Measurements from ENCODE around the gene CTNND2.
"Not testable (repeated sequence)": the region's sequence is repeated elsewhere in the genome, so short reads cannot be mapped to it uniquely, and the experiment has no call there.

The CTNND2 gene

GRCh38 chr5:11415751-11416150 lies 488.5 kb downstream of the CTNND2 start:
- no peak for TF ChIP-seq SUZ12 (IDR thresholded peaks at IDR 0.05)
- TF ChIP-seq TARDBP (IDR thresholded peaks at IDR 0.05), result no peak
- no peak for TF ChIP-seq L3MBTL2 (conservative IDR thresholded peaks at IDR 0.05)
- no peak for TF ChIP-seq ZNF384 (IDR thresholded peaks at IDR 0.05)
- TF ChIP-seq NFRKB (IDR thresholded peaks at IDR 0.05), result no peak
- TF ChIP-seq CTBP1 (IDR thresholded peaks at IDR 0.05; ENCODE audit: borderline replicate concordance), result no peak
- no peak for TF ChIP-seq SP1 (IDR thresholded peaks at IDR 0.05)
- TF ChIP-seq FOXA1 (IDR thresholded peaks at IDR 0.05), result no peak
- no peak for TF ChIP-seq FOXM1 (IDR thresholded peaks at IDR 0.05; ENCODE audit: borderline replicate concordance)
- no peak for TF ChIP-seq HDGF (IDR thresholded peaks at IDR 0.05; ENCODE audit: borderline replicate concordance)
- no peak for TF ChIP-seq PKNOX1 (IDR thresholded peaks at IDR 0.05)
- no peak for TF ChIP-seq BHLHE40 (IDR thresholded peaks at IDR 0.05; ENCODE audit: borderline replicate concordance)
- no peak for TF ChIP-seq LEF1 (IDR thresholded peaks at IDR 0.05; ENCODE audit: borderline replicate concordance)
- no peak for DNase-seq (ENCODE audit: extremely low spot score)
- CTCF ChIA-PET, result no interaction called here
- POLR2A ChIA-PET, result no interaction called here

GRCh38 chr5:11414732-11415131 lies 489.5 kb downstream of the CTNND2 start:
- DNase-seq (ENCODE audit: extremely low spot score); POLR2A ChIA-PET; CTCF ChIA-PET: not testable (repeated sequence)

- ChIA-PET CTCF (no interaction called here), POLR2A (no interaction called here)
- no peak for TF ChIP-seq TARDBP (IDR thresholded peaks at IDR 0.05)
- TF ChIP-seq CTBP1 (IDR thresholded peaks at IDR 0.05; ENCODE audit: borderline replicate concordance), result no peak
- no peak for TF ChIP-seq FOXK2 (IDR thresholded peaks at IDR 0.05)
- TF ChIP-seq PKNOX1 (IDR thresholded peaks at IDR 0.05), result no peak
- TF ChIP-seq SUZ12 (IDR thresholded peaks at IDR 0.05), result no peak
- no peak for TF ChIP-seq ARNT (IDR thresholded peaks at IDR 0.05)
- TF ChIP-seq BHLHE40 (IDR thresholded peaks at IDR 0.05; ENCODE audit: borderline replicate concordance), result no peak
- no peak for TF ChIP-seq L3MBTL2 (conservative IDR thresholded peaks at IDR 0.05)
- no peak for TF ChIP-seq FOXM1 (IDR thresholded peaks at IDR 0.05; ENCODE audit: borderline replicate concordance)
- TF ChIP-seq HDGF (IDR thresholded peaks at IDR 0.05; ENCODE audit: borderline replicate concordance), result no peak
- no peak for TF ChIP-seq SP1 (IDR thresholded peaks at IDR 0.05)
- TF ChIP-seq LEF1 (IDR thresholded peaks at IDR 0.05; ENCODE audit: borderline replicate concordance), result no peak
- TF ChIP-seq FOXA1 (IDR thresholded peaks at IDR 0.05), result no peak
- DNase-seq (ENCODE audit: extremely low spot score), result no peak
Observed at GRCh38 chr5:11411621-11412020, 492.6 kb downstream of the CTNND2 start.

- no peak for TF ChIP-seq NFRKB (IDR thresholded peaks at IDR 0.05)
- no peak for TF ChIP-seq HDGF (IDR thresholded peaks at IDR 0.05; ENCODE audit: borderline replicate concordance)
- TF ChIP-seq SUZ12 (IDR thresholded peaks at IDR 0.05), result no peak
- TF ChIP-seq PKNOX1 (IDR thresholded peaks at IDR 0.05), result no peak
- no peak for TF ChIP-seq LEF1 (IDR thresholded peaks at IDR 0.05; ENCODE audit: borderline replicate concordance)
- no peak for TF ChIP-seq TARDBP (IDR thresholded peaks at IDR 0.05)
- no peak for TF ChIP-seq FOXA1 (IDR thresholded peaks at IDR 0.05)
- no peak for TF ChIP-seq ARNT (IDR thresholded peaks at IDR 0.05)
- no peak for TF ChIP-seq ZNF384 (IDR thresholded peaks at IDR 0.05)
- TF ChIP-seq FOXM1 (IDR thresholded peaks at IDR 0.05; ENCODE audit: borderline replicate concordance), result no peak
- TF ChIP-seq BHLHE40 (IDR thresholded peaks at IDR 0.05; ENCODE audit: borderline replicate concordance), result no peak
- TF ChIP-seq ELF4 (IDR thresholded peaks at IDR 0.05), result no peak
- no peak for TF ChIP-seq L3MBTL2 (conservative IDR thresholded peaks at IDR 0.05)
- no peak for TF ChIP-seq FOXK2 (IDR thresholded peaks at IDR 0.05)
- TF ChIP-seq SP1 (IDR thresholded peaks at IDR 0.05), result no peak
- TF ChIP-seq CTBP1 (IDR thresholded peaks at IDR 0.05; ENCODE audit: borderline replicate concordance), result no peak
- CTCF ChIA-PET, result no interaction called here
- POLR2A ChIA-PET, result no interaction called here
- no peak for DNase-seq (ENCODE audit: extremely low spot score)
Observed at GRCh38 chr5:11407556-11408145, 496.6 kb downstream of the CTNND2 start.

- DNase-seq (ENCODE audit: extremely low spot score), result no peak
- CTCF ChIA-PET, result no interaction called here
- POLR2A ChIA-PET, result no interaction called here
- no peak for TF ChIP-seq FOXM1 (IDR thresholded peaks at IDR 0.05; ENCODE audit: borderline replicate concordance)
- TF ChIP-seq ELF4 (IDR thresholded peaks at IDR 0.05), result no peak
- no peak for TF ChIP-seq CTBP1 (IDR thresholded peaks at IDR 0.05; ENCODE audit: borderline replicate concordance)
- no peak for TF ChIP-seq HDGF (IDR thresholded peaks at IDR 0.05; ENCODE audit: borderline replicate concordance)
- no peak for TF ChIP-seq PKNOX1 (IDR thresholded peaks at IDR 0.05)
Observed at GRCh38 chr5:11400316-11400715, 503.9 kb downstream of the CTNND2 start.

- CTCF ChIA-PET, result no interaction called here
- DNase-seq (ENCODE audit: extremely low spot score), result no peak
- TF ChIP-seq ARNT (IDR thresholded peaks at IDR 0.05), result no peak
- POLR2A ChIA-PET, result no interaction called here
Observed at GRCh38 chr5:11398728-11399127, 505.5 kb downstream of the CTNND2 start.

All from HEK293T (cell line).